Measurements from ENCODE around the gene DLGAP1.

DNA sequence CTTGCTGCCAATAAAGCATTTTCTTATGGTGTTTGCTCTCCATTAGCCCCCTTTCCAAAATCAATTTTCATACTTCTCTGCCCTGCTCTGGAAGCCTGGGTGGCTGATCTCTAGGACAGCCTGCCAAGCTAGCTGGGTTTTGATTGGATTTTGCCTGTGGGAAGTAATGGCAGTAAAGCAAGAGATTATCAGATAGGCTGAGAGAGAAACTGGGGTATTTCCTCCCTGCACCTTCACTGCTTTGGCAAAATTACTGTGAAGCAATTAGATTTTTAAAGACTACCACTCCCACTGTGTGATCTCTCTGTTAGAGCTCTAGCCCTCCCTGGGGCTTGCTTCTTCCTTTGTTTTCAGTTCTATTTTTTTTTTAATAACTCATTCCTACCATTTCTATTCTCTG, 223.8 kb downstream of the DLGAP1 start:
- TF ChIP-seq, protein P1, sequence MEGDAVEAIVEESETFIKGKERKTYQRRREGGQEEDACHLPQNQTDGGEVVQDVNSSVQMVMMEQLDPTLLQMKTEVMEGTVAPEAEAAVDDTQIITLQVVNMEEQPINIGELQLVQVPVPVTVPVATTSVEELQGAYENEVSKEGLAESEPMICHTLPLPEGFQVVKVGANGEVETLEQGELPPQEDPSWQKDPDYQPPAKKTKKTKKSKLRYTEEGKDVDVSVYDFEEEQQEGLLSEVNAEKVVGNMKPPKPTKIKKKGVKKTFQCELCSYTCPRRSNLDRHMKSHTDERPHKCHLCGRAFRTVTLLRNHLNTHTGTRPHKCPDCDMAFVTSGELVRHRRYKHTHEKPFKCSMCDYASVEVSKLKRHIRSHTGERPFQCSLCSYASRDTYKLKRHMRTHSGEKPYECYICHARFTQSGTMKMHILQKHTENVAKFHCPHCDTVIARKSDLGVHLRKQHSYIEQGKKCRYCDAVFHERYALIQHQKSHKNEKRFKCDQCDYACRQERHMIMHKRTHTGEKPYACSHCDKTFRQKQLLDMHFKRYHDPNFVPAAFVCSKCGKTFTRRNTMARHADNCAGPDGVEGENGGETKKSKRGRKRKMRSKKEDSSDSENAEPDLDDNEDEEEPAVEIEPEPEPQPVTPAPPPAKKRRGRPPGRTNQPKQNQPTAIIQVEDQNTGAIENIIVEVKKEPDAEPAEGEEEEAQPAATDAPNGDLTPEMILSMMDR (IDR thresholded peaks at IDR 0.05; ENCODE audit: low read length): no peak
- no peak for TF ChIP-seq EZH2 (IDR thresholded peaks at IDR 0.05; ENCODE audit: borderline replicate concordance, low read length)

Data from OCI-LY1 (cell line).